GM18498 (cell line): ENCODE measurements around the gene ZACN.
"Not testable (repeated sequence)": the region's sequence is repeated elsewhere in the genome, so short reads cannot be mapped to it uniquely, and the experiment has no call there.

Experiments
- ATAC-seq: cut with Tn5 transposase; IDR thresholded peaks from one replicate; pipeline ENCODE4 v1.9.1; 2021; ENCODE audit warnings: mild to moderate bottlenecking, moderate library complexity; ENCODE audit not compliant: unreplicated experiment

ZACN gene

DNA sequence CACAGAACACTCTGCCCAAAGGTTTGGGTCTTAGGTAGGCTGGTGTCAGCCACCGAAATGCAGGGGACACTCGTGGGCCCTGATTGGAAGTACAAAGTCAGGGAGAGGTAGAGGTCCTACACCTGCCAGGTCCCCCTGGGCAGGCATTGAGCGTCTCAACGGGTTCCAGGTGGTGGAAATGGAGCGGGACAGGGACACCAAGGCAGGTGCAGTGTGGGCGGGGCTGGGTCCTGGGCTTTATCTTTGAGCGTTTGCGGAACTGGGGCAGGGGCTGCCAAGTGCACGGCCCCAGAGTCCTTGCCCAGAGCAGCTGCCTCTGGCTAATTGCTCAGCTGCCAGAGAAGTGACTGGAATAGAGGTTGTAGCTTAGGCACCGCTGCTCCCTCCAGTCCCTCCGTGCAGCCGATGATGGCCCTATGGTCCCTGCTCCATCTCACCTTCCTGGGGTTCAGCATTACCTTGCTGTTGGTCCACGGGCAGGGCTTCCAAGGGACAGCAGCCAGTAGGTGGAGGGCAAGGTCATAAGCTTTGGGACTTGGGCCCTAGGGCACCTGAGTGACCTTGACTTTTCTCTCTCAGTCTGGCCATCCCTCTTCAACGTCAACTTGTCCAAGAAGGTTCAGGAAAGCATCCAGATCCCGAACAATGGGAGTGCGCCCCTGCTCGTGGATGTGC is at the start of gene ZACN:
ZACN (plus strand) TSS at position 323 of the 675 bp plus-strand sequence; CDS start at position 406, 83 bp downstream.
- ATAC-seq, result no peak

- ATAC-seq, result no peak
Observed at GRCh38 chr17:76032073-76032779, 46.8 kb upstream of the ZACN start.

GRCh38 chr17:76032780-76033108 is 46.2 kb upstream of the ZACN start:
- ATAC-seq, result no peak

- no peak for ATAC-seq
Observed at GRCh38 chr17:76033139-76033538, 45.8 kb upstream of the ZACN start.

GRCh38 chr17:76034428-76035350 is 44.3 kb upstream of the ZACN start:
- ATAC-seq, result no peak

DNA sequence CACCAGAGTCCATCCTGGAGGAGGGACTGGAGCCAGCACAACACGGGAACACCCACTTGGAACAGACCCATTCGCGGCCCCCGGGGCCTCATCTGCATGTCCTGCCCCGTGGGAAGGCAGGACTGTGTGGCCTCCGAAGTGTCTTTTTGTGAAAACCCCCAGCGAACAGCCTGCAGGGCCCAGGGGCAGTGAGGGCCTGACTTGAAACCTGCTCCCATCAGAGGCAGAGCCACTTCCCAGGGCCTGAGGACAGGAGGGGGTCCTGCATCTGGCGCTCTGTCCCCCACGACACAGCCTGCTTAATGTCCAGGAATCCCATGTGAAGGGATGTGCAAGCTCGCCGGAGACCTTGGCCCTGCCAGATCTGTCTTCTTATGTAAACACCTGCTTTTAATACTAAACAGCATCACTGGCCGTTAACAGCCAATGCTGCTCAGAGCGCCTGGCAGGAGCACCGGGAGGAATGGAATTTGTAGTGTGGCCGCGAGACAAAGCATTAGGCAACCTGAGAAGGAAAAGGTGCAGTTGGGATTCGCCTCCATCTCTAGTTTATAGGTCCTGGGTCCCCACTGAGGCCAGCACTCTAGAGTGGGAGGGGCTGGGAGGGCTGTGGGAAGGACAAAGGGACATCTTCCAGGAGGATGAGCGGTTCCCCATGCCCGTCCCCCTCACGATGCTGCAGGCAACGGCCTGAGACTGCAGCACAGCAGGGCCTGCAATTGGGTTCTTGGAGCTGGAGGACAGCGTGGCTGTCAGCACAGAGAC is 42.3 kb upstream of the ZACN start:
- ATAC-seq, result no peak

DNA sequence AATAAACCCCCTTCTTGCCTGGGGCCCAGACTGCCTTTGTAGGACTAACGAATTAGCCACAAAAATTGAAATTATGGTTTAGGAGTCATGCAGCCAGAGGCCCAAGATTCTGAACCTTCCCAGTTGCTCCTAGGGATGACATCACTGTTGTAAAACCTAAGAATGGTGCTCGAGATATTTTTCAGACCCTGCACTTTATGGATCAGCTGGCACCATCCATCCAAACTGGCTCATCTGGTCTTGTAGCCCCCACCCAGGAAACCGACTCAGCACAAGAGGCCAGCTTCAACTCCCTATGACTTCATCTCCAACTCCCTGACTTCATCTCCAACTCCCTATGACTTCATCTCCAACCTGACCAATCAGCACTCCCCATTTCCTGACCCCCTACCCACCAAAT is 40.9 kb upstream of the ZACN start:
- ATAC-seq, result no peak

GRCh38 chr17:76039121-76039520 is 39.9 kb upstream of the ZACN start:
- ATAC-seq, result no peak

GRCh38 chr17:76040376-76040775 is 38.6 kb upstream of the ZACN start:
- no peak for ATAC-seq

- ATAC-seq, result not testable (repeated sequence)
Observed at GRCh38 chr17:76042868-76043267, 36.1 kb upstream of the ZACN start.

GRCh38 chr17:76044475-76045007 is 34.4 kb upstream of the ZACN start:
- not testable (repeated sequence) for ATAC-seq

DNA sequence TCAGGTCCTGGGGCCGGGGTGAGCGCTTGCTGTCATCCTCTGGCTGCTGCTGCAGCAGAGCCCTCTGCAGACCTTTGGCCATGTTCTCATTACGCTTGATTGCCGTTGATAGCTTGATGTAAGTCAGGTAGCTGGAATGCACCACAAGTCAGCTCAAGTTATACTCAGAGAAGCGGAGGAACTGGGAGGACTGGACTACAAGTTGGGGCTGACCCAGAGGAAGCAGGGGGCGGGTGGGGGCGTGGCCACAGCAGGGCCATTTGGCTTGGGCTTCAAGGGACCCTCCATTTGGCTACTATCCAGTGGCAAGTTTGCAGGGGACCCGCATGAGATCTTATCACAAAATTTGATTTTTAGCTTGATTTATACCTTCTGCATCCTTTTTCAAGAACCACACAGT is 32.9 kb upstream of the ZACN start:
- no peak for ATAC-seq

DNA sequence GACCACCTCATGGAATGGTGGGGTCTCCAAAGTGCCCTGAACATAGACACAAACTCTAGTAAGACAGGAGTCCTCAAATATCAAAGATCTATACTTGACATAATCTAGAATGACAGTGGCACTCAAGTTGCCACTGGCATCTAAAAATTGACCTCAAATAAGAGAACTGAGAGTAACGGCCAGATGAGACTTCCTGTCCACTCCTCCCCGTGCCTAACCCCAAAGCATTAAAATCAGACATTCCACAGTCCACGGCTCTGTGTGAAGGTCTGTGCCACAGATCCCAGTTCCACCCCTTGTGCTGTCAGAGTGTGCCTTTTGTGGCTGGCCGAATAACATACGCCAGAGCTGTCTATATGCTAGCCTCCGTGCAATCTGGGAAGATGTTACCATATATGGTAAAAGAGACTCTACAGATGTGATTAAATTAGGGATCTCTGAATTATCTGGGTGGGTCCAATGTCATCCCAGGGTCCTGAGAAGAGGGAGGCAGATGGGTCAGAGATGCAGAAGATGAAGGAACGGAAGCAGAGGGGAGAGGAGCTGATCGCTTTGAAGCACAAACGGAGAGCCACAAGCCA is 30.9 kb upstream of the ZACN start:
- no peak for ATAC-seq

GRCh38 chr17:76048711-76049110 is 30.3 kb upstream of the ZACN start:
- ATAC-seq, result no peak

DNA sequence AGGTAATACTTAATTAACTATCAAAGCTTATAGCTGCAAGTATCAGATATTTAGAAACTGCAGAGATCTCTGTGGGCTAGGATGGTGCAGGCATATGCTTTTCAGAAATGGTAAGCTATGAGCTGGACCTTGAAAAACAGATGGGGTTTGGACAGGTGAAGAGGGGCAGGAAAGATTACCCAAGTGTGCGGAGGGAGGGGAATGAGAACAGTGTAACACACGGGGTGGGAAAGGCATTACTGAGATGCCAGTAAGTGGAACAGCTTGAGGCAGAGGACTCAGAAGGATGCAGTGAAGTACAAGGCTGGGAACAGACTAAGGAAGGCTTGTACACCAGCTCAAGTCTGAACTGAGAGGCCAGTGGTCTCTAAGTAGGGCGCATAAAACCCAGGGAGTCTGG is 29.7 kb upstream of the ZACN start:
- ATAC-seq, result no peak

- no peak for ATAC-seq
Observed at GRCh38 chr17:76049836-76050537, 29.0 kb upstream of the ZACN start.

DNA sequence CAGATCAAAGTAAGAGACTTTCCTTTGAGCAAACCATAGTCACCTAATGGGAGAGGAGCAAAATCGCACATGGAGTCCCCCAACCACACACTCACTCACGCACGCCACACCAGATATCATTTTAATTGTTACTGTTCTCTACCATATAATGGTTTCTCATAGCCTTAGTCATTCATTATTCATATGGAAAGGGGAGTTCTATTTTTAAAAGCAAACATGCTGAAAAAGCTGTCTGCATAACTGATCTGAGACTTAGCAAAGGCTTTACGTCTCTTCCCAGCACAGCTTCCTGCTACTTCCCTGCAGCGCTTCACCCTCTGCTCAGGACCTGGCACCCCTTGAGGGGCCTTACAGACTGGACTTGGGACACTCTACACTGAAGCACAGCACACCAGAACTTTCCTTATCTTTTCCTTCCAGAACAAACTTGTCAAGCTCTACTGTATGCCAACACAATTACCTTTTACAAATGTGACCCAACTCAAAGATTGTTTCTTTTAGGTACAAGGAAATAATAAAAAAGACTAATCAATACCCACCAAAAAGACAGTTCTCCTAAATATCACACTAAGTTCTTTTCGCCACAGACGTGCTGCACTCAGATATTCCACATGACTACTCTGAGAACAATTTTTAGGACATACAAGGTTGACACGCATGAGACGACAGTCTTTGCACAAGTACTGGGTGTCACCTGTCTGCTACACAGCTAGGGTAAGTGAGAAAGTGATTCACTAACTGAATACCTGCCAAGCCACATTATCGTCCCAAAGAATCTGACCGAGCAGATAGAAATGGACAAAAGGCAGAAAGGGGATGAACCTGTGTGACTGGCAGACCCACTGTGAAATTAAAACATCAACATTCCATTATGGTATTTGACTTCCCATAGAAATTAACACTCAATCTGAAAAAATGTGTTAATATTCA is 28.2 kb upstream of the ZACN start:
- no peak for ATAC-seq

- no peak for ATAC-seq
Observed at GRCh38 chr17:76051561-76051960, 27.4 kb upstream of the ZACN start.
